Right lobe of liver (tissue), 6 donors: ENCODE data around the gene FSTL5. TPM values are rescaled to one million over a fixed set of nuclear protein-coding genes. Genes with fewer than 3 reads are reported as not detected.

Experiments used
- ATAC-seq, 4 donors: fragments of 200-7000 bp; cut with Tn5 transposase; one replicate each; pipeline ENCODE4 v1.9.1; 2020; ENCODE audit warnings: mild to moderate bottlenecking in 4 of 4, moderate library complexity in 4 of 4
- DNase-seq, 3 donors: peaks; one replicate each; pipeline ENCODE4 v3.0.0-alpha.2; 2020
- H3K27ac ChIP-seq, 3 donors: fragments of 200-600 bp; one replicate each; pipeline ENCODE4 v1.8.0; 2022
- H3K27me3 ChIP-seq, 2 donors: fragments of 200-600 bp; one replicate each; pipeline ENCODE4 v1.8.0; 2022
- H3K36me3 ChIP-seq, 4 donors: fragments of 200-600 bp; sonication (generic) in 1 of 4; one replicate each; pipeline versions ENCODE4 v1.5.1 to v1.8.0; 2017 to 2022; ENCODE audit warnings: control low read depth in 1 of 4
- H3K4me1 ChIP-seq, 4 donors: fragments of 200-600 bp; sonication (generic) in 1 of 4; one replicate each; pipeline versions ENCODE4 v1.5.1 to v1.8.0; 2017 to 2022; ENCODE audit warnings: control low read depth in 1 of 4
- H3K4me3 ChIP-seq, 3 donors: fragments of 200-600 bp; one replicate each; pipeline ENCODE4 v1.8.0; 2022
- H3K9me3 ChIP-seq, 4 donors: fragments of 200-600 bp; sonication (generic) in 1 of 4; one replicate each; pipeline versions ENCODE4 v1.5.1 to v1.8.0; 2017 to 2022; ENCODE audit warnings: control low read depth in 1 of 4
- CTCF ChIP-seq, 4 donors: fragments of 200-600 bp in 3 of 4; fragments of 450-650 bp in 1 of 4; IDR thresholded peaks; one replicate each; pipeline versions ENCODE4 v1.5.1 to v1.8.0; 2016 to 2022; ENCODE audit warnings: antibody characterized with exemption in 4 of 4, mild to moderate bottlenecking in 2 of 4
- POLR2A ChIP-seq: fragments of 450-650 bp; IDR thresholded peaks from one replicate; pipeline ENCODE4 v1.6.1; 2017; ENCODE audit warnings: antibody characterized with exemption, mild to moderate bottlenecking
- WGBS: methylation state at CpG from one replicate; pipeline ENCODE4 v1.1.6; 2018; ENCODE audit warnings: low coverage, low lambda C conversion rate; ENCODE audit not compliant: insufficient coverage; ENCODE audit errors: missing lambda C conversion rate; 5-methylcytosine and 5-hydroxymethylcytosine counted together
- intact Hi-C, 2 donors: fragments of 100-400 bp; cut with DNase I; formaldehyde crosslinking; loops; one replicate each; pipeline versions ENCODE4 v1.11.2 to v1.14.1; 2022
- total RNA-seq, 6 experiments: library from RNA; depleted of rRNA in 2 of 6; stranded (reverse); fragments of >200 nt in 2 of 6; fragmentation: NEBNext Ultra II Directional in 3 of 6; extraction: Animal tissue kit (Norgen Biotek cat#: 25700) in 3 of 6; gene quantifications; one replicate each; pipeline versions ENCODE4 v1.1.0 to v1.2.4, GENCODE V29; 2016 to 2023
- donor health status: DM: no; HTN: yes; CAD: no.
- donor health status: DM: no; HTN: no; CAD: no.
- donor health status: DM: no; HTN: no; CAD: no.
- donor health status: DM: no; HTN: yes; CAD: no.
- donor health status: DM: no; HTN: yes; CAD: no.

FSTL5 gene
- total RNA-seq, 6 experiments from 2014 or later, result 0.12 to 0.95 TPM; not detected in 4

GRCh38 chr4:161583549-161583948, 580.3 kb downstream of the FSTL5 start:
- Histone ChIP-seq H3K4me3 (no peak overlapping the region), H3K27me3 (no peaks in the 10 kb centered on the region), H3K9me3 (no peaks in the 10 kb centered on the region), H3K27ac (no peak overlapping the region), H3K36me3 (no peaks in the 10 kb centered on the region), H3K4me1 (no peaks in the 10 kb centered on the region)
- DNase-seq (no peak), ATAC-seq (peak in 1 of 4 donors; percentile 30)
- intact Hi-C loops, result no loop called here
- no peak for TF ChIP-seq POLR2A
- no peak for TF ChIP-seq CTCF (IDR thresholded peaks at IDR 0.05)

GRCh38 chr4:161581262-161582230, 582.3 kb downstream of the FSTL5 start:
- H3K36me3 ChIP-seq, result no peaks in the 10 kb centered on the region
- no peak overlapping the region for H3K4me3 ChIP-seq
- H3K4me1 ChIP-seq, result no peaks in the 10 kb centered on the region
- H3K9me3 ChIP-seq, result no peaks in the 10 kb centered on the region
- H3K27ac ChIP-seq, result no peak overlapping the region
- intact Hi-C loops, result no loop called here
- H3K27me3 ChIP-seq, result no peaks in the 10 kb centered on the region
- WGBS, result 68% methylated on average over 7 of the region's 7 CpGs
- DNase-seq (no peak), ATAC-seq (peak; percentile 48 to 67 (median 64))
- no peak for TF ChIP-seq CTCF (IDR thresholded peaks at IDR 0.05)
- no peak for TF ChIP-seq POLR2A

- ATAC-seq, result no peak
- TF ChIP-seq POLR2A, result no peak
- no peak for TF ChIP-seq CTCF (IDR thresholded peaks at IDR 0.05)
- Histone ChIP-seq H3K27ac (no peak overlapping the region), H3K27me3 (no peaks in the 10 kb centered on the region), H3K4me3 (no peak overlapping the region), H3K4me1 (no peaks in the 10 kb centered on the region), H3K36me3 (no peaks in the 10 kb centered on the region), H3K9me3 (no peaks in the 10 kb centered on the region)
- 46% methylated on average over 6 of the region's 6 CpGs for WGBS
- intact Hi-C loops, result no loop called here
- no peak for DNase-seq
These were observed 586.1 kb downstream of the FSTL5 start for GRCh38 chr4:161577579-161578301.

GRCh38 chr4:161573836-161574235, 590.0 kb downstream of the FSTL5 start:
- intact Hi-C loops, result no loop called here

More at GRCh38 chr4:161573836-161574235, 590.0 kb downstream of the FSTL5 start:
- H3K9me3 ChIP-seq, result no peaks in the 10 kb centered on the region
- H3K36me3 ChIP-seq, result no peaks in the 10 kb centered on the region
- DNase-seq (no peak), ATAC-seq (no peak)
- TF ChIP-seq CTCF (IDR thresholded peaks at IDR 0.05), result no peak
- TF ChIP-seq POLR2A, result no peak
- 88% methylated on average over 2 of the region's 2 CpGs for WGBS
- no peak overlapping the region for H3K27ac ChIP-seq
- H3K4me1 ChIP-seq, result no peaks in the 10 kb centered on the region
- no peaks in the 10 kb centered on the region for H3K27me3 ChIP-seq
- H3K4me3 ChIP-seq, result no peak overlapping the region
